ENCODE data around the gene ITGA3.

GRCh38 chr17:50129353-50129727 is 73.4 kb downstream of the ITGA3 start:
- no peak for TF ChIP-seq CTCF (IDR thresholded peaks at IDR 0.05; ENCODE audit: borderline replicate concordance, extremely low read depth, low read length, poor library complexity, severe bottlenecking)
- no peak for TF ChIP-seq EZH2 (IDR thresholded peaks at IDR 0.05; ENCODE audit: borderline replicate concordance, low read depth, low read length, severe bottlenecking)

All from DND-41 (cell line).